HepG2 (cell line): Measurements from ENCODE around the gene PSENEN. TPM values are rescaled to one million over a fixed set of nuclear protein-coding genes. Genes with fewer than 3 reads are reported as not detected.

Experiments
- ATF7 ChIP-seq, 2 experiments: fragments of 450-650 bp in 1 of 2; sonication (generic) in 1 of 2; formaldehyde crosslinking in 1 of 2; IDR thresholded peaks; 2 replicates each; pipeline versions ENCODE4 v1.4.0 to v1.6.1; 2016 to 2020; ENCODE audit warnings: antibody characterized with exemption in 1 of 2, mild to moderate bottlenecking in 1 of 2, missing genetic modification reagents in 1 of 2
- CREB1 ChIP-seq, 2 experiments: fragments of 450-650 bp in 1 of 2; IDR thresholded peaks; 2 replicates each; pipeline ENCODE4 v1.6.1; 2016 to 2017; ENCODE audit warnings: control low read depth in 1 of 2, mild to moderate bottlenecking in 1 of 2, missing compliant biosample characterization in 1 of 2, missing genetic modification characterization in 1 of 2
- CREM ChIP-seq, 2 experiments: sonication (generic) in 1 of 2; formaldehyde crosslinking in 1 of 2; IDR thresholded peaks; 2 replicates each; pipeline versions ENCODE4 v1.4.0 to v1.6.1; 2016 to 2020; ENCODE audit warnings: antibody characterized with exemption in 1 of 2, mild to moderate bottlenecking in 1 of 2, missing genetic modification reagents in 1 of 2
- FOXK1 ChIP-seq: sonication (generic); formaldehyde crosslinking; IDR thresholded peaks from 2 replicates; pipeline ENCODE4 v1.4.0; 2020; ENCODE audit warnings: low read depth, missing genetic modification reagents, borderline replicate concordance
- JDP2 ChIP-seq: sonication (generic); formaldehyde crosslinking; IDR thresholded peaks from 2 replicates; pipeline ENCODE4 v1.8.1; 2022; ENCODE audit warnings: missing genetic modification reagents, borderline replicate concordance
- REPIN1 ChIP-seq: sonication (generic); formaldehyde crosslinking; IDR thresholded peaks from 2 replicates; pipeline ENCODE4 v1.8.0; 2022; ENCODE audit warnings: missing genetic modification reagents, low read depth, mild to moderate bottlenecking, borderline replicate concordance
- ZNF124 ChIP-seq: sonication (generic); formaldehyde crosslinking; IDR thresholded peaks from 2 replicates; pipeline ENCODE4 v1.4.0; 2020; ENCODE audit warnings: missing genetic modification reagents
- ZNF329 ChIP-seq: sonication (generic); formaldehyde crosslinking; IDR thresholded peaks from 2 replicates; pipeline ENCODE4 v1.9.0; 2021; ENCODE audit warnings: low read depth, mild to moderate bottlenecking, missing genetic modification reagents
- ZNF768 ChIP-seq: sonication (generic); formaldehyde crosslinking; IDR thresholded peaks from 2 replicates; pipeline ENCODE4 v1.4.0; 2020; ENCODE audit warnings: missing genetic modification reagents
- polyA plus RNA-seq, 8 experiments: library from polyadenylated mRNA; depleted of rRNA in 3 of 8; stranded (reverse) in 7 of 8; unstranded in 1 of 8; fragments of >200 nt; fragmentation: Illumina TruSeq in 4 of 8; extraction: Trizol in 4 of 8; gene quantifications; 2 replicates each; pipeline versions ENCODE4 v1.2.1 to v1.2.3, GENCODE V29; 2011 to 2016; ENCODE audit warnings: low read depth in 4 of 8, missing spikeins in 1 of 8, mixed read lengths in 1 of 8; ENCODE audit not compliant: insufficient read depth in 1 of 8
- total RNA-seq, 5 experiments: library from RNA; depleted of rRNA; stranded (reverse); fragments of >200 nt; fragmentation: Illumina TruSeq; extraction: Trizol; gene quantifications; 2 replicates each; pipeline ENCODE4 v1.2.3, GENCODE V29; 2016; ENCODE audit warnings: low read depth in 1 of 5
- TF ChIP-seq, protein P1 (sequence below): sonication (generic); formaldehyde crosslinking; IDR thresholded peaks from 2 replicates; pipeline ENCODE4 v1.5.1; 2020; ENCODE audit warnings: mild to moderate bottlenecking, missing genetic modification reagents, moderate library complexity
- TF ChIP-seq, protein P2 (sequence below): sonication (generic); formaldehyde crosslinking; IDR thresholded peaks from 2 replicates; pipeline ENCODE4 v1.4.0; 2020; ENCODE audit warnings: missing genetic modification reagents, borderline replicate concordance
- TF ChIP-seq, protein P3 (sequence below): sonication (generic); formaldehyde crosslinking; IDR thresholded peaks from 2 replicates; pipeline ENCODE4 v1.9.0; 2021; ENCODE audit warnings: missing genetic modification reagents, borderline replicate concordance

The PSENEN gene
- total and polyA plus RNA-seq, 2 of the 13 experiments (the other 11 are each of a cell fraction or from before 2014, with no cell fraction given) = 16.9 to 34.2 TPM

DNA sequence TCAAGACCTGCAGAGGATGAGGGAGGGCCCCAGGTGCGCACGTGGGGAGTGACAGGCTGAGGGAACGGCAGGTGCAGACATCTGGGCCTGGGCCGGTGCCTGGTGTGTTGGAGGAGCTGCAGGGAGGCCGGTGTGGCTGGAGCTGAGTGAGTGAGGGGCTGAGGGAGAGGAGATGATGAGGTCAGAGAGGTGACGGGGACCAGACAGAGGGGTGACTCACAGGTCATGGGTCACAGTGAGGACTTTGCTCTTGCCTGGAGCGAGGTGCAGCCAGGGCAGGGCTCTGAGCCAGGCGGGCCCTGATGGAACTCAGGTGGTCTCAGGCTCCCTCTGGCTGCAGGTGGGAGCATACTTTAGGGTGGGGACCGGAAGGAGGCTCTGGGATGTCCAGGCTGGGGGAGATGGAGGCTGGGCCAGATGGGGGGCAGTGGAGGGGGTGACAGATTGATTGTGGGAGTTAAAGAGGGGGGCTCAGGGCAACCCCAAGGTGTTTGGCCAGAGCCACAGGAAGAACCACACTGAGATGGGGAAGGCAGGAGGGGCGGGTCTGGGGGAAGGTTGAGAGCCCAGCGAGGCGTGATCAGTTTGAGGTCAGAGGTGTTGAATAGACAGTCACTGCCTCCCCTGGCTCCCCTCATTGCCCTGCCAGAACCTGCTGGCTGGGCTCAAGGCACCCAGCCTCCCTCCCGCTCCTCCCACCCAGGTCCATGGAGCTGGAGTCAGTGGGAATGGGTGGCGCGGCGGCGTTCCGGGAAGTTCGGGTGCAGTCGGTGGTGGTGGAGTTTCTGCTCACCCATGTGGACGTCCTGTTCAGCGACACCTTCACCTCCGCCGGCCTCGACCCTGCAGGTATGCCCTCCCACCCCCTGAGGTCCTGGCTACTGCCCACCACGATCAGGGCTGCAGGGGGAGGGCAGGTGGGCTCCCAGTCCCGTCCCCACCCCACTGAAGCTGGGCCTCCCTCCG is 38.3 kb downstream of the PSENEN start (continued):
- TF ChIP-seq, protein P1, sequence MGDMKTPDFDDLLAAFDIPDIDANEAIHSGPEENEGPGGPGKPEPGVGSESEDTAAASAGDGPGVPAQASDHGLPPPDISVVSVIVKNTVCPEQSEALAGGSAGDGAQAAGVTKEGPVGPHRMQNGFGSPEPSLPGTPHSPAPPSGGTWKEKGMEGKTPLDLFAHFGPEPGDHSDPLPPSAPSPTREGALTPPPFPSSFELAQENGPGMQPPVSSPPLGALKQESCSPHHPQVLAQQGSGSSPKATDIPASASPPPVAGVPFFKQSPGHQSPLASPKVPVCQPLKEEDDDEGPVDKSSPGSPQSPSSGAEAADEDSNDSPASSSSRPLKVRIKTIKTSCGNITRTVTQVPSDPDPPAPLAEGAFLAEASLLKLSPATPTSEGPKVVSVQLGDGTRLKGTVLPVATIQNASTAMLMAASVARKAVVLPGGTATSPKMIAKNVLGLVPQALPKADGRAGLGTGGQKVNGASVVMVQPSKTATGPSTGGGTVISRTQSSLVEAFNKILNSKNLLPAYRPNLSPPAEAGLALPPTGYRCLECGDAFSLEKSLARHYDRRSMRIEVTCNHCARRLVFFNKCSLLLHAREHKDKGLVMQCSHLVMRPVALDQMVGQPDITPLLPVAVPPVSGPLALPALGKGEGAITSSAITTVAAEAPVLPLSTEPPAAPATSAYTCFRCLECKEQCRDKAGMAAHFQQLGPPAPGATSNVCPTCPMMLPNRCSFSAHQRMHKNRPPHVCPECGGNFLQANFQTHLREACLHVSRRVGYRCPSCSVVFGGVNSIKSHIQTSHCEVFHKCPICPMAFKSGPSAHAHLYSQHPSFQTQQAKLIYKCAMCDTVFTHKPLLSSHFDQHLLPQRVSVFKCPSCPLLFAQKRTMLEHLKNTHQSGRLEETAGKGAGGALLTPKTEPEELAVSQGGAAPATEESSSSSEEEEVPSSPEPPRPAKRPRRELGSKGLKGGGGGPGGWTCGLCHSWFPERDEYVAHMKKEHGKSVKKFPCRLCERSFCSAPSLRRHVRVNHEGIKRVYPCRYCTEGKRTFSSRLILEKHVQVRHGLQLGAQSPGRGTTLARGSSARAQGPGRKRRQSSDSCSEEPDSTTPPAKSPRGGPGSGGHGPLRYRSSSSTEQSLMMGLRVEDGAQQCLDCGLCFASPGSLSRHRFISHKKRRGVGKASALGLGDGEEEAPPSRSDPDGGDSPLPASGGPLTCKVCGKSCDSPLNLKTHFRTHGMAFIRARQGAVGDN = peak; percentile 49
- TF ChIP-seq, protein P2, sequence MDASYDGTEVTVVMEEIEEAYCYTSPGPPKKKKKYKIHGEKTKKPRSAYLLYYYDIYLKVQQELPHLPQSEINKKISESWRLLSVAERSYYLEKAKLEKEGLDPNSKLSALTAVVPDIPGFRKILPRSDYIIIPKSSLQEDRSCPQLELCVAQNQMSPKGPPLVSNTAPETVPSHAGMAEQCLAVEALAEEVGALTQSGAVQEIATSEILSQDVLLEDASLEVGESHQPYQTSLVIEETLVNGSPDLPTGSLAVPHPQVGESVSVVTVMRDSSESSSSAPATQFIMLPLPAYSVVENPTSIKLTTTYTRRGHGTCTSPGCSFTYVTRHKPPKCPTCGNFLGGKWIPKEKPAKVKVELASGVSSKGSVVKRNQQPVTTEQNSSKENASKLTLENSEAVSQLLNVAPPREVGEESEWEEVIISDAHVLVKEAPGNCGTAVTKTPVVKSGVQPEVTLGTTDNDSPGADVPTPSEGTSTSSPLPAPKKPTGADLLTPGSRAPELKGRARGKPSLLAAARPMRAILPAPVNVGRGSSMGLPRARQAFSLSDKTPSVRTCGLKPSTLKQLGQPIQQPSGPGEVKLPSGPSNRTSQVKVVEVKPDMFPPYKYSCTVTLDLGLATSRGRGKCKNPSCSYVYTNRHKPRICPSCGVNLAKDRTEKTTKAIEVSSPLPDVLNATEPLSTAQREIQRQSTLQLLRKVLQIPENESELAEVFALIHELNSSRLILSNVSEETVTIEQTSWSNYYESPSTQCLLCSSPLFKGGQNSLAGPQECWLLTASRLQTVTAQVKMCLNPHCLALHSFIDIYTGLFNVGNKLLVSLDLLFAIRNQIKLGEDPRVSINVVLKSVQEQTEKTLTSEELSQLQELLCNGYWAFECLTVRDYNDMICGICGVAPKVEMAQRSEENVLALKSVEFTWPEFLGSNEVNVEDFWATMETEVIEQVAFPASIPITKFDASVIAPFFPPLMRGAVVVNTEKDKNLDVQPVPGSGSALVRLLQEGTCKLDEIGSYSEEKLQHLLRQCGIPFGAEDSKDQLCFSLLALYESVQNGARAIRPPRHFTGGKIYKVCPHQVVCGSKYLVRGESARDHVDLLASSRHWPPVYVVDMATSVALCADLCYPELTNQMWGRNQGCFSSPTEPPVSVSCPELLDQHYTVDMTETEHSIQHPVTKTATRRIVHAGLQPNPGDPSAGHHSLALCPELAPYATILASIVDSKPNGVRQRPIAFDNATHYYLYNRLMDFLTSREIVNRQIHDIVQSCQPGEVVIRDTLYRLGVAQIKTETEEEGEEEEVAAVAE (CRISPR knock-in tag) = no peak
- TF ChIP-seq ATF7 (IDR thresholded peaks at IDR 0.05) (no peak), ATF7 (CRISPR knock-in tag; IDR thresholded peaks at IDR 0.05) (no peak), ZNF329 (CRISPR knock-in tag) (no peak), CREB1 (IDR thresholded peaks at IDR 0.05) (peak; percentile 78), CREB1 (CRISPR knock-in tag; IDR thresholded peaks at IDR 0.05) (no peak), FOXK1 (no peak), JDP2 (CRISPR knock-in tag) (no peak), ZNF124 (no peak), REPIN1 (no peak), ZNF768 (no peak), CREM (IDR thresholded peaks at IDR 0.05) (no peak), CREM (CRISPR knock-in tag; IDR thresholded peaks at IDR 0.05) (no peak)
- TF ChIP-seq, protein P3, sequence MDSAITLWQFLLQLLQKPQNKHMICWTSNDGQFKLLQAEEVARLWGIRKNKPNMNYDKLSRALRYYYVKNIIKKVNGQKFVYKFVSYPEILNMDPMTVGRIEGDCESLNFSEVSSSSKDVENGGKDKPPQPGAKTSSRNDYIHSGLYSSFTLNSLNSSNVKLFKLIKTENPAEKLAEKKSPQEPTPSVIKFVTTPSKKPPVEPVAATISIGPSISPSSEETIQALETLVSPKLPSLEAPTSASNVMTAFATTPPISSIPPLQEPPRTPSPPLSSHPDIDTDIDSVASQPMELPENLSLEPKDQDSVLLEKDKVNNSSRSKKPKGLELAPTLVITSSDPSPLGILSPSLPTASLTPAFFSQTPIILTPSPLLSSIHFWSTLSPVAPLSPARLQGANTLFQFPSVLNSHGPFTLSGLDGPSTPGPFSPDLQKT (CRISPR knock-in tag) = no peak
